WTC11 (cell line): ENCODE results near the gene RNF31. TPM values are rescaled to one million over a fixed set of nuclear protein-coding genes. Genes with fewer than 3 reads are reported as not detected.

ENCODE experiments used
- CBFB ChIP-seq: sonication (generic); formaldehyde crosslinking; IDR thresholded peaks from 2 replicates; pipeline ENCODE4 v1.8.1; 2022; ENCODE audit warnings: mild to moderate bottlenecking, low read depth, missing genetic modification reagents
- CDX4 ChIP-seq: fragments of 250-450 bp; sonication (Bioruptor Pico); IDR thresholded peaks from 2 replicates; pipeline ENCODE4 v1.9.0; 2021; ENCODE audit warnings: moderate library complexity, mild to moderate bottlenecking, inconsistent platforms, borderline replicate concordance
- CREM ChIP-seq: sonication (generic); formaldehyde crosslinking; IDR thresholded peaks from 2 replicates; pipeline ENCODE4 v1.8.1; 2022; ENCODE audit warnings: mild to moderate bottlenecking, missing genetic modification reagents, moderate library complexity
- ELF4 ChIP-seq: sonication (generic); formaldehyde crosslinking; IDR thresholded peaks from 2 replicates; pipeline ENCODE4 v1.8.1; 2022; ENCODE audit warnings: low read depth, mild to moderate bottlenecking, moderate library complexity, missing genetic modification reagents
- EMX1 ChIP-seq: fragments of 250-450 bp; sonication (Bioruptor Pico); IDR thresholded peaks from 2 replicates; pipeline ENCODE4 v1.8.0; 2021; ENCODE audit warnings: mild to moderate bottlenecking
- ETV6 ChIP-seq: sonication (generic); formaldehyde crosslinking; IDR thresholded peaks from 2 replicates; pipeline ENCODE4 v1.8.1; 2022; ENCODE audit warnings: mild to moderate bottlenecking, missing genetic modification reagents
- FOXJ3 ChIP-seq: sonication (generic); formaldehyde crosslinking; IDR thresholded peaks from 2 replicates; pipeline ENCODE4 v1.9.0; 2021; ENCODE audit warnings: missing genetic modification reagents, mild to moderate bottlenecking, borderline replicate concordance
- GTF2I ChIP-seq: fragments of 250-450 bp; sonication (Bioruptor Pico); conservative IDR thresholded peaks from 2 replicates; pipeline ENCODE4 v1.4.0; 2021; ENCODE audit warnings: mild to moderate bottlenecking
- NFE2L1 ChIP-seq: sonication (generic); formaldehyde crosslinking; IDR thresholded peaks from 2 replicates; pipeline ENCODE4 v1.8.1; 2023; ENCODE audit warnings: missing genetic modification reagents
- NFYB ChIP-seq: sonication (generic); formaldehyde crosslinking; conservative IDR thresholded peaks from 2 replicates; pipeline ENCODE4 v1.8.0; 2022; ENCODE audit warnings: low read depth, missing genetic modification reagents
- NR2C2 ChIP-seq: sonication (generic); formaldehyde crosslinking; IDR thresholded peaks from 2 replicates; pipeline ENCODE4 v1.8.0; 2022; ENCODE audit warnings: mild to moderate bottlenecking, missing genetic modification reagents
- OVOL2 ChIP-seq: fragments of 250-450 bp; sonication (Bioruptor Pico); IDR thresholded peaks from 2 replicates; pipeline ENCODE4 v1.9.0; 2021; ENCODE audit warnings: mild to moderate bottlenecking, borderline replicate concordance
- PREB ChIP-seq: sonication (generic); formaldehyde crosslinking; IDR thresholded peaks from 2 replicates; pipeline ENCODE4 v1.8.1; 2022; ENCODE audit warnings: mild to moderate bottlenecking, missing genetic modification reagents, moderate library complexity, borderline replicate concordance
- PRRX2 ChIP-seq: fragments of 250-450 bp; sonication (Bioruptor Pico); IDR thresholded peaks from 2 replicates; pipeline ENCODE4 v1.8.0; 2021; ENCODE audit warnings: mild to moderate bottlenecking
- RELA ChIP-seq: sonication (generic); formaldehyde crosslinking; IDR thresholded peaks from 2 replicates; pipeline ENCODE4 v1.8.1; 2022; ENCODE audit warnings: missing genetic modification reagents, mild to moderate bottlenecking, borderline replicate concordance
- SMAD3 ChIP-seq: sonication (generic); formaldehyde crosslinking; IDR thresholded peaks from 2 replicates; pipeline ENCODE4 v1.8.0; 2022; ENCODE audit warnings: missing genetic modification reagents, mild to moderate bottlenecking, borderline replicate concordance
- SOX15 ChIP-seq: fragments of 250-450 bp; sonication (Bioruptor Pico); IDR thresholded peaks from 2 replicates; pipeline ENCODE4 v1.9.0; 2021; ENCODE audit warnings: mild to moderate bottlenecking
- TCF7 ChIP-seq: sonication (generic); formaldehyde crosslinking; IDR thresholded peaks from 2 replicates; pipeline ENCODE4 v1.8.0; 2022; ENCODE audit warnings: mild to moderate bottlenecking, low read depth, missing genetic modification reagents, moderate library complexity
- TEAD1 ChIP-seq: sonication (generic); formaldehyde crosslinking; IDR thresholded peaks from 2 replicates; pipeline ENCODE4 v1.8.0; 2022; ENCODE audit warnings: mild to moderate bottlenecking, missing genetic modification reagents
- TEAD4 ChIP-seq: sonication (generic); formaldehyde crosslinking; IDR thresholded peaks from 2 replicates; pipeline ENCODE4 v1.8.0; 2022; ENCODE audit warnings: mild to moderate bottlenecking, missing genetic modification reagents
- USF1 ChIP-seq: sonication (generic); formaldehyde crosslinking; IDR thresholded peaks from 2 replicates; pipeline ENCODE4 v1.8.0; 2022; ENCODE audit warnings: mild to moderate bottlenecking, missing genetic modification reagents
- ZNF263 ChIP-seq: sonication (generic); formaldehyde crosslinking; IDR thresholded peaks from 2 replicates; pipeline ENCODE4 v1.8.1; 2022; ENCODE audit warnings: low read depth, mild to moderate bottlenecking, moderate library complexity, missing genetic modification reagents
- ZNF423 ChIP-seq: fragments of 250-450 bp; sonication (Bioruptor Pico); IDR thresholded peaks from 2 replicates; pipeline ENCODE4 v2.1.2; 2022; ENCODE audit warnings: mild to moderate bottlenecking, moderate library complexity
- total RNA-seq: library from RNA; stranded (reverse); gene quantifications from 3 replicates; pipeline ENCODE4 v1.2.3, GENCODE V29; 2021
- TF ChIP-seq, protein P1 (sequence below): fragments of 250-450 bp; sonication (Bioruptor Pico); IDR thresholded peaks from 2 replicates; pipeline ENCODE4 v1.9.0; 2021; ENCODE audit warnings: mild to moderate bottlenecking
- TF ChIP-seq, protein P2 (sequence below): fragments of 250-450 bp; sonication (Bioruptor Pico); IDR thresholded peaks from 2 replicates; pipeline ENCODE4 v1.9.0; 2021; ENCODE audit warnings: mild to moderate bottlenecking
- TF ChIP-seq, protein P3 (sequence below): sonication (generic); formaldehyde crosslinking; conservative IDR thresholded peaks from 2 replicates; pipeline ENCODE4 v1.8.1; 2023; ENCODE audit warnings: mild to moderate bottlenecking, low read depth, missing genetic modification reagents, moderate library complexity
- TF ChIP-seq, protein P4 (sequence below): fragments of 250-450 bp; sonication (Bioruptor Pico); IDR thresholded peaks from 2 replicates; pipeline ENCODE4 v1.8.0; 2021; ENCODE audit warnings: mild to moderate bottlenecking
- TF ChIP-seq, protein P5 (sequence below): sonication (generic); formaldehyde crosslinking; IDR thresholded peaks from 2 replicates; pipeline ENCODE4 v1.8.1; 2023; ENCODE audit warnings: mild to moderate bottlenecking, missing genetic modification reagents, moderate library complexity

The RNF31 gene
- total RNA-seq, 1 experiment from 2014 or later, result 86.2 TPM

DNA sequence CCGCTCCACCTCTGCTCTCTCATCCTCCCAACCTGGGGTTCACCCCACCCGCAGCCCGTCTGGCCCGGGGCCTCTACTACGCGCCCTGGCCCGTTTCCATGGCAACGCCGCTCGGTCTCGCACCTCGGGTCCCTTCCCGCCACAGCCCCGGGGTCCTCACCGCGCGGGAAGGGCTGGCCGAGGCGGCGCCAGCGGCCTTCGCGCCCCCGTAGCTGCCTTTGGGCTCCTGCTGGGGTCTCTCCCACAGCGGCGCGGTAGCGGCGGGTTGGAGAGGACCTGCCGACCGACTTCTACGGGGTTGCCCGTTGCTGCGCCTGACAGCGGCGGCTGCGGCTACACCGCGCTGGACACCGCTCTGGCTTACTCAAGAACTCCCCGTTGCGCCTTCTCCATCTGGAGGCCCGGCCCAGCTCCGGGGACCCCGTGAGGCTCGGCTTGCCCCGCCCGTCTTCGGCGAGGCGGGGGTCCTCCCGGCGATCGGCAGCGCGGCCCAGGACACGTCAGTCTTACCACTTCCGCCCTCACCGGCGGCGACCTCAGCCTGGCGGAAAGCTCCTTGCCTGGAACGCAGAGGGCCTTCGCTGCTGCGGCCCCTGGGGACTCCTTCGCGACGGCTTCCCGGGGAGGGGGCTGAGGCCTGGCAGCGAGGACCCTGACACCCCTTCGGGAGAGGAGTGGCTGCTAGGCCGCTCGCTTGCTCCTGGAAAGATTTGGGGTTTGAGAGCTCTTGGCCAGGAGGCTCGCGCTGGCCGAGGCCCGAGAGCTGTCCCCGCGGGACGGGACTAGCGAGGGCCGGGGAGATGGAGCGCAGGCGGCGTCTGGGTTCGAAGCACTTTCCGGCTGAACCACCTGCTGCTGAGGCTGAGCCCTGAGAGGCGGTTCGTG is 48.1 kb downstream of the RNF31 start, which contains the start of gene TM9SF1 (continued):
- TF ChIP-seq, protein P1, sequence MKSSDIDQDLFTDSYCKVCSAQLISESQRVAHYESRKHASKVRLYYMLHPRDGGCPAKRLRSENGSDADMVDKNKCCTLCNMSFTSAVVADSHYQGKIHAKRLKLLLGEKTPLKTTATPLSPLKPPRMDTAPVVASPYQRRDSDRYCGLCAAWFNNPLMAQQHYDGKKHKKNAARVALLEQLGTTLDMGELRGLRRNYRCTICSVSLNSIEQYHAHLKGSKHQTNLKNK, result no peak
- no peak; the same call in 1 of the 2 replicates for TF ChIP-seq PRRX2 (CRISPR knock-in tag)
- TF ChIP-seq SOX15, result no peak
- no peak for TF ChIP-seq OVOL2 (CRISPR knock-in tag)
- TF ChIP-seq, protein P2, sequence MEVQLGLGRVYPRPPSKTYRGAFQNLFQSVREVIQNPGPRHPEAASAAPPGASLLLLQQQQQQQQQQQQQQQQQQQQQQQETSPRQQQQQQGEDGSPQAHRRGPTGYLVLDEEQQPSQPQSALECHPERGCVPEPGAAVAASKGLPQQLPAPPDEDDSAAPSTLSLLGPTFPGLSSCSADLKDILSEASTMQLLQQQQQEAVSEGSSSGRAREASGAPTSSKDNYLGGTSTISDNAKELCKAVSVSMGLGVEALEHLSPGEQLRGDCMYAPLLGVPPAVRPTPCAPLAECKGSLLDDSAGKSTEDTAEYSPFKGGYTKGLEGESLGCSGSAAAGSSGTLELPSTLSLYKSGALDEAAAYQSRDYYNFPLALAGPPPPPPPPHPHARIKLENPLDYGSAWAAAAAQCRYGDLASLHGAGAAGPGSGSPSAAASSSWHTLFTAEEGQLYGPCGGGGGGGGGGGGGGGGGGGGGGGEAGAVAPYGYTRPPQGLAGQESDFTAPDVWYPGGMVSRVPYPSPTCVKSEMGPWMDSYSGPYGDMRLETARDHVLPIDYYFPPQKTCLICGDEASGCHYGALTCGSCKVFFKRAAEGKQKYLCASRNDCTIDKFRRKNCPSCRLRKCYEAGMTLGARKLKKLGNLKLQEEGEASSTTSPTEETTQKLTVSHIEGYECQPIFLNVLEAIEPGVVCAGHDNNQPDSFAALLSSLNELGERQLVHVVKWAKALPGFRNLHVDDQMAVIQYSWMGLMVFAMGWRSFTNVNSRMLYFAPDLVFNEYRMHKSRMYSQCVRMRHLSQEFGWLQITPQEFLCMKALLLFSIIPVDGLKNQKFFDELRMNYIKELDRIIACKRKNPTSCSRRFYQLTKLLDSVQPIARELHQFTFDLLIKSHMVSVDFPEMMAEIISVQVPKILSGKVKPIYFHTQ (CRISPR knock-in tag), result no peak
- TF ChIP-seq CDX4, result 0 out of 2 replicates have a peak, but pooled peaks have one; percentile 43
- TF ChIP-seq CREM (CRISPR knock-in tag), result peak; percentile 61; the same call in 1 of the 2 replicates
- peak; percentile 33; the same call in 1 of the 2 replicates for TF ChIP-seq PREB (CRISPR knock-in tag)
- TF ChIP-seq NR2C2 (CRISPR knock-in tag), result peak; percentile 50; the same call in 1 of the 2 replicates
- peak; percentile 70; the same call in 1 of the 2 replicates for TF ChIP-seq RELA (CRISPR knock-in tag)
- TF ChIP-seq CBFB (CRISPR knock-in tag), result peak; percentile 93
- TF ChIP-seq FOXJ3 (CRISPR knock-in tag), result 0 out of 2 replicates have a peak, but pooled peaks have one; percentile 25
- 0 out of 2 replicates have a peak, but pooled peaks have one; percentile 33 for TF ChIP-seq SMAD3 (CRISPR knock-in tag)
- TF ChIP-seq ZNF263 (CRISPR knock-in tag), result no peak; the same call in 1 of the 2 replicates
- TF ChIP-seq ZNF423 (CRISPR knock-in tag), result no peak
- peak; percentile 56; the same call in 1 of the 2 replicates for TF ChIP-seq TEAD4 (CRISPR knock-in tag)
- TF ChIP-seq NFE2L1, result peak; percentile 87
- TF ChIP-seq NFYB (CRISPR knock-in tag), result no peak
- TF ChIP-seq, protein P3, sequence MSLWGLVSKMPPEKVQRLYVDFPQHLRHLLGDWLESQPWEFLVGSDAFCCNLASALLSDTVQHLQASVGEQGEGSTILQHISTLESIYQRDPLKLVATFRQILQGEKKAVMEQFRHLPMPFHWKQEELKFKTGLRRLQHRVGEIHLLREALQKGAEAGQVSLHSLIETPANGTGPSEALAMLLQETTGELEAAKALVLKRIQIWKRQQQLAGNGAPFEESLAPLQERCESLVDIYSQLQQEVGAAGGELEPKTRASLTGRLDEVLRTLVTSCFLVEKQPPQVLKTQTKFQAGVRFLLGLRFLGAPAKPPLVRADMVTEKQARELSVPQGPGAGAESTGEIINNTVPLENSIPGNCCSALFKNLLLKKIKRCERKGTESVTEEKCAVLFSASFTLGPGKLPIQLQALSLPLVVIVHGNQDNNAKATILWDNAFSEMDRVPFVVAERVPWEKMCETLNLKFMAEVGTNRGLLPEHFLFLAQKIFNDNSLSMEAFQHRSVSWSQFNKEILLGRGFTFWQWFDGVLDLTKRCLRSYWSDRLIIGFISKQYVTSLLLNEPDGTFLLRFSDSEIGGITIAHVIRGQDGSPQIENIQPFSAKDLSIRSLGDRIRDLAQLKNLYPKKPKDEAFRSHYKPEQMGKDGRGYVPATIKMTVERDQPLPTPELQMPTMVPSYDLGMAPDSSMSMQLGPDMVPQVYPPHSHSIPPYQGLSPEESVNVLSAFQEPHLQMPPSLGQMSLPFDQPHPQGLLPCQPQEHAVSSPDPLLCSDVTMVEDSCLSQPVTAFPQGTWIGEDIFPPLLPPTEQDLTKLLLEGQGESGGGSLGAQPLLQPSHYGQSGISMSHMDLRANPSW (CRISPR knock-in tag), result no peak
- TF ChIP-seq, protein P4, sequence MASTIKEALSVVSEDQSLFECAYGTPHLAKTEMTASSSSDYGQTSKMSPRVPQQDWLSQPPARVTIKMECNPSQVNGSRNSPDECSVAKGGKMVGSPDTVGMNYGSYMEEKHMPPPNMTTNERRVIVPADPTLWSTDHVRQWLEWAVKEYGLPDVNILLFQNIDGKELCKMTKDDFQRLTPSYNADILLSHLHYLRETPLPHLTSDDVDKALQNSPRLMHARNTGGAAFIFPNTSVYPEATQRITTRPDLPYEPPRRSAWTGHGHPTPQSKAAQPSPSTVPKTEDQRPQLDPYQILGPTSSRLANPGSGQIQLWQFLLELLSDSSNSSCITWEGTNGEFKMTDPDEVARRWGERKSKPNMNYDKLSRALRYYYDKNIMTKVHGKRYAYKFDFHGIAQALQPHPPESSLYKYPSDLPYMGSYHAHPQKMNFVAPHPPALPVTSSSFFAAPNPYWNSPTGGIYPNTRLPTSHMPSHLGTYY (CRISPR knock-in tag), result 0 out of 2 replicates have a peak, but pooled peaks have one; percentile 45
- no peak for TF ChIP-seq GTF2I (CRISPR knock-in tag)
- TF ChIP-seq, protein P5, sequence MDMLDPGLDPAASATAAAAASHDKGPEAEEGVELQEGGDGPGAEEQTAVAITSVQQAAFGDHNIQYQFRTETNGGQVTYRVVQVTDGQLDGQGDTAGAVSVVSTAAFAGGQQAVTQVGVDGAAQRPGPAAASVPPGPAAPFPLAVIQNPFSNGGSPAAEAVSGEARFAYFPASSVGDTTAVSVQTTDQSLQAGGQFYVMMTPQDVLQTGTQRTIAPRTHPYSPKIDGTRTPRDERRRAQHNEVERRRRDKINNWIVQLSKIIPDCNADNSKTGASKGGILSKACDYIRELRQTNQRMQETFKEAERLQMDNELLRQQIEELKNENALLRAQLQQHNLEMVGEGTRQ (CRISPR knock-in tag), result peak; percentile 18
- TF ChIP-seq EMX1 (CRISPR knock-in tag), result no peak
- peak; percentile 72 for TF ChIP-seq TEAD1 (CRISPR knock-in tag)
- no peak for TF ChIP-seq ELF4 (CRISPR knock-in tag)
- TF ChIP-seq ETV6 (CRISPR knock-in tag), result peak; percentile 93
- TF ChIP-seq USF1 (CRISPR knock-in tag), result peak; percentile 68
- no peak for TF ChIP-seq TCF7 (CRISPR knock-in tag)
